ENCODE measurements around the gene FKBP11.

Gene FKBP11

DNA sequence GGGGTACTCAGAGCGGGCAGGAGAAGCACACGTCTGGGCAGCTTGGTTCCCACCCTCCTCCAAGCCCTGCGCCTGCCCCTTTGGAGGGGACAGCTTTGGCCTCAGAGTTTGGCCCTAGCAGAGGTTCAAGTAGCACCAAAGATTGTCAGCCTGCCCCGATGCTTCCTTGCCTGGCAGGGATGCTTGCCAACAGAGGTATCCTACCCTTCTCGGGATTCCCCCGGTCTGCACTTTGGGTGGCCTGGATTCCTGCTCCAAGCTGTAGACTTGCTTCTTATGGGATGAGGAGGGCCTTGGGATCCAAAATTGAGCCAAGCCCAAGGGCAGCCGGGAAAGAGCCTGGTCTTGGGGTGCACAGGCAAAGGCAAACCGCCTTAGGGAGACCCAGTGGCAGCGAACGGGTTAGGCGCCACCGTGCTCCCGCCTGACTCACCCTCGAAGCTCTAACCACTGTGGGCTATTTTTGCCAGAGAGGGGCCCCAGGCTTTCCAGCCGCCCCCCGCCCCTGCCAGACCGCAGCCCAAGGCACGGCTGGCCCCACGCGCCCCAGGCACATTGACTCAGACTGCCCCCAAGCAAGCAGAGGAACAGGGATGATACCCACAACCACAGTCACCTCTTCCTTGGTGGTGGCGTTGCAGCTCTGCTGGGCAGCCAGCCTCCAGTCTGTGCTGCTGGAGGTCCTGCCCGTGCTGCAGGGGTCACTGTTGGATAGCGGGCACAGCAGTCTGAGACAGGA, 47.1 kb upstream of the FKBP11 start:
- Histone ChIP-seq H3K27ac (ENCODE audit: low read length) (no peak overlapping the region), H3K4me2 (ENCODE audit: low read length) (peak overlapping the region; percentile 98), H3K79me2 (ENCODE audit: low read length) (peaks cover 3% of the 10 kb centered on the region; the same call in 1 of the 2 replicates), H4K20me1 (ENCODE audit: insufficient read depth, low read length) (no peaks in the 10 kb centered on the region), H3K4me1 (ENCODE audit: low read length) (peaks cover 38% of the 10 kb centered on the region), H3K36me3 (replicated peaks; ENCODE audit: low read depth, low read length) (no peaks in the 10 kb centered on the region), H3K9ac (ENCODE audit: low read length) (no peak overlapping the region), H2AFZ (ENCODE audit: low read depth, low read length) (no peak overlapping the region), H3K27me3 (ENCODE audit: low read depth, low read length) (no peaks in the 10 kb centered on the region), H3K4me3 (ENCODE audit: low read length) (peak overlapping the region; percentile 96; the same call in 1 of the 2 replicates), H3K9me3 (ENCODE audit: insufficient read depth, low read length) (no peaks in the 10 kb centered on the region)
- TF ChIP-seq CTCF (IDR thresholded peaks at IDR 0.05; ENCODE audit: low read depth, low read length): no peak
- TF ChIP-seq EZH2phosphoT487 (IDR thresholded peaks at IDR 0.05; ENCODE audit: low read depth): no peak

- TF ChIP-seq CTCF (IDR thresholded peaks at IDR 0.05; ENCODE audit: low read depth, low read length): no peak
- TF ChIP-seq EZH2phosphoT487 (IDR thresholded peaks at IDR 0.05; ENCODE audit: low read depth): no peak
- H3K4me3 ChIP-seq (ENCODE audit: low read length): peak overlapping the region; percentile 96
- peak overlapping the region; percentile 76 for H2AFZ ChIP-seq (ENCODE audit: low read depth, low read length)
- H3K79me2 ChIP-seq (ENCODE audit: low read length): peaks cover 3% of the 10 kb centered on the region; the same call in 1 of the 2 replicates
- peak overlapping the region; percentile 98 for H3K4me2 ChIP-seq (ENCODE audit: low read length)
- no peaks in the 10 kb centered on the region for H3K9me3 ChIP-seq (ENCODE audit: insufficient read depth, low read length)
- H3K36me3 ChIP-seq (replicated peaks; ENCODE audit: low read depth, low read length): no peaks in the 10 kb centered on the region
- no peaks in the 10 kb centered on the region for H4K20me1 ChIP-seq (ENCODE audit: insufficient read depth, low read length)
- H3K27me3 ChIP-seq (ENCODE audit: low read depth, low read length): no peaks in the 10 kb centered on the region
- peaks cover 49% of the 10 kb centered on the region for H3K4me1 ChIP-seq (ENCODE audit: low read length)
- peak overlapping the region; percentile 76 for H3K9ac ChIP-seq (ENCODE audit: low read length)
- no peak overlapping the region for H3K27ac ChIP-seq (ENCODE audit: low read length)
Observed at GRCh38 chr12:48970702-48971334, 45.5 kb upstream of the FKBP11 start.

DNA sequence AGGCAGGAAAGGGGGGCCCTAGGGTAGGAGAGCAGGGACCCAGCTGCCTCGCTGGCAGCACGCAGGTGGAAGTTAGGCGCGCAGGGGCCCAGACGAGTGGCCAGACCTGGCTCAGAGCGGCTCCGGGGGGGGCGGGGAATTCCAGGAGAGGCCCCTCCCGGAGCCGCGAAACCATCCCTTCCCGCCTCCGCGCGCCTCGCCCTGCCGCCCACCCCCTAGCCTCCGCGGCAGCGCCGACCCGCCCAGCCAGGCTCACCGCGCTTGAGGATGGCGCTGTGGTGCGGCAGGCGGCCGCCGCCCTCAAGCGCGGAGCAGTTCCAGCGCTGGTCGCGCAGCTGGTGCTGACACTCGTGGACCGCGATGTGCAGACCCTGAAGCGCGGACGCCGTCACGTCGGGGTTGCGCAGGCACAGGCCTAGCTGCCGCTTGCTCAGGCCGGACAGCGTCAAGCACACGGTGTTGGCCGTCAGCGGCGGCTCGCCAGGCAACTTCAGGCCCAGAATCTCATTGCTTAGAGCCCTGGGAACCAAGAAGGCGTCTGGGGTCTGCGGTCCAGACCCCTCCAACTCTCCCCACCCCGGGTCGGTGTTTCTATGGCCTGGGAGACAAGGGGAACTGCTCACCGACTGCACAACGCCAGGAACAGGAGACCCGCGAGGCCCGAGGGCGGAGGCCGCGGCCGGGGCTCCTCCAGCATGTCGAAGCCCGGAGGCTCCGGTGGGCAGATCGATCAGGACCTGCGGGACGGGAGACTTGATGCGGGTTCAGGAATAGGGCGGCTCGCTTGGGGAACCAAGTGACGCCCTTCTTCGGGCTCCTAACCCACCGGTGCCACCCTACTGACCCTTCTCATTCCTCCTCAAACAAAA, 44.8 kb upstream of the FKBP11 start:
- Histone ChIP-seq H3K9me3 (ENCODE audit: insufficient read depth, low read length) (no peaks in the 10 kb centered on the region), H3K4me2 (ENCODE audit: low read length) (peak overlapping the region; percentile 98), H4K20me1 (ENCODE audit: insufficient read depth, low read length) (no peaks in the 10 kb centered on the region), H3K27ac (ENCODE audit: low read length) (no peak overlapping the region), H2AFZ (ENCODE audit: low read depth, low read length) (no peak overlapping the region), H3K9ac (ENCODE audit: low read length) (peak overlapping the region; percentile 76; the same call in 1 of the 2 replicates), H3K27me3 (ENCODE audit: low read depth, low read length) (no peaks in the 10 kb centered on the region), H3K4me1 (ENCODE audit: low read length) (peaks cover 56% of the 10 kb centered on the region), H3K4me3 (ENCODE audit: low read length) (peak overlapping the region; percentile 96), H3K79me2 (ENCODE audit: low read length) (peaks cover 3% of the 10 kb centered on the region; the same call in 1 of the 2 replicates), H3K36me3 (replicated peaks; ENCODE audit: low read depth, low read length) (no peaks in the 10 kb centered on the region)
- no peak for TF ChIP-seq EZH2phosphoT487 (IDR thresholded peaks at IDR 0.05; ENCODE audit: low read depth)
- no peak for TF ChIP-seq CTCF (IDR thresholded peaks at IDR 0.05; ENCODE audit: low read depth, low read length)

Measured in OCI-LY3 (cell line).